ENCODE data around the gene GRAMD1B. TPM values are rescaled to one million over a fixed set of nuclear protein-coding genes. Genes with fewer than 3 reads are reported as not detected.

GRAMD1B gene
- total and polyA plus RNA-seq, 2 experiments from 2014 or later, result 9.0 to 20.4 TPM

DNA sequence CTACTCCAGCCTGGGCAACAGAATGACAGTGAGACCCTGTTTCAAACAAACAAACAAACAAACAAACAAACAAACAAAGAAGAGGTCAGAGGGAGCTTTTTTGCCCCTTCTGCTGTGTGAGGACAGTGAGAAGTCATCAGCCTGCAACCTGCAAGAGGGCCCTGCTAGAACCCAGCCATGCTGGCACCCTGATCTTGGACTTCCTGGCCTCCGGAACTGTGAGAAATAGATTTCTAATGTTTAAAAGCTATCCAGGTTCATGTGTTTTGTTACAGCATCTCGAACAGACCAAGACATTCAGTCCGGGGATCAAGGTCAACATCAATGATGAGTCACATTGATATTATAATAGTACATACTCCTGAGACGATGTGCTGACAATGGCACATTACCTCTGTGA lies 41.4 kb upstream of the GRAMD1B start:
- no peaks in the 10 kb centered on the region for H3K4me1 ChIP-seq (ENCODE audit: insufficient read depth)
- DNase-seq (ENCODE audit: low spot score), result no peak
- TF ChIP-seq EZH2phosphoT487 (IDR thresholded peaks at IDR 0.05; ENCODE audit: low read depth, severe bottlenecking, unreplicated experiment), result no peak
- TF ChIP-seq, protein P1, sequence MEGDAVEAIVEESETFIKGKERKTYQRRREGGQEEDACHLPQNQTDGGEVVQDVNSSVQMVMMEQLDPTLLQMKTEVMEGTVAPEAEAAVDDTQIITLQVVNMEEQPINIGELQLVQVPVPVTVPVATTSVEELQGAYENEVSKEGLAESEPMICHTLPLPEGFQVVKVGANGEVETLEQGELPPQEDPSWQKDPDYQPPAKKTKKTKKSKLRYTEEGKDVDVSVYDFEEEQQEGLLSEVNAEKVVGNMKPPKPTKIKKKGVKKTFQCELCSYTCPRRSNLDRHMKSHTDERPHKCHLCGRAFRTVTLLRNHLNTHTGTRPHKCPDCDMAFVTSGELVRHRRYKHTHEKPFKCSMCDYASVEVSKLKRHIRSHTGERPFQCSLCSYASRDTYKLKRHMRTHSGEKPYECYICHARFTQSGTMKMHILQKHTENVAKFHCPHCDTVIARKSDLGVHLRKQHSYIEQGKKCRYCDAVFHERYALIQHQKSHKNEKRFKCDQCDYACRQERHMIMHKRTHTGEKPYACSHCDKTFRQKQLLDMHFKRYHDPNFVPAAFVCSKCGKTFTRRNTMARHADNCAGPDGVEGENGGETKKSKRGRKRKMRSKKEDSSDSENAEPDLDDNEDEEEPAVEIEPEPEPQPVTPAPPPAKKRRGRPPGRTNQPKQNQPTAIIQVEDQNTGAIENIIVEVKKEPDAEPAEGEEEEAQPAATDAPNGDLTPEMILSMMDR (IDR thresholded peaks at IDR 0.05; ENCODE audit: poor library complexity), result no peak
- no peak for TF ChIP-seq EZH2 (IDR thresholded peaks at IDR 0.05; ENCODE audit: borderline replicate concordance)
- WGBS (ENCODE audit: low lambda C conversion rate, missing lambda C conversion rate), result 93% methylated on average over 4 of the region's 4 CpGs
- H4K20me1 ChIP-seq (ENCODE audit: insufficient read depth, poor library complexity, severe bottlenecking), result no peaks in the 10 kb centered on the region
- H3K9me2 ChIP-seq (replicated peaks; ENCODE audit: insufficient read depth), result no peaks in the 10 kb centered on the region
- no peaks in the 10 kb centered on the region for H3K9me3 ChIP-seq (ENCODE audit: low read depth)
- no peaks in the 10 kb centered on the region for H3K79me2 ChIP-seq
- H3K27me3 ChIP-seq, result no peaks in the 10 kb centered on the region
- no peak overlapping the region for H3K4me2 ChIP-seq
- H3K36me3 ChIP-seq (replicated peaks; ENCODE audit: insufficient read depth, low read depth), result no peaks in the 10 kb centered on the region
- H3K4me3 ChIP-seq, result no peak overlapping the region
- no peak overlapping the region for H2AFZ ChIP-seq
- H3K27ac ChIP-seq, result no peak overlapping the region

DNA sequence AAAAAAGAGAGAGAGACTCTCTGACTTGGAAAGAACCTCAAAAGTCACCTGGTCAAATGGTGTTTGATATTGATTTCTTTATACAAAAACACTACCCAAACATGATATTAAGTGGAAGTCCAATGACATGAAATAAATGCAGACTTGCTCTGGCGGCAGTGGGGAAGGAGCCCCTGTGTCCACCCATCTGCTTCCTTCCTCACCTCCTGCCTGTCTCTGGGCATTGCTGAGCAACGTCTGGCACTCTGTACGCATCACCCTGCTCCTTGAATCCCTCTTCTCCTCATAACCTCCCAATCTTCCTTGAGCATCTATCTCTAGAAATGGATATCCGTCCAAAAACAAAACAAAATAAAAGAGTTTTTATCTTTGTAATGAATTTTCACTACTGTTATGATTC lies 39.9 kb upstream of the GRAMD1B start:
- Histone ChIP-seq H3K9me3 (ENCODE audit: low read depth) (no peaks in the 10 kb centered on the region), H2AFZ (no peak overlapping the region), H3K79me2 (no peaks in the 10 kb centered on the region), H3K36me3 (replicated peaks; ENCODE audit: insufficient read depth, low read depth) (no peaks in the 10 kb centered on the region), H3K27ac (no peak overlapping the region), H3K4me3 (no peak overlapping the region), H3K4me2 (no peak overlapping the region), H3K27me3 (peaks cover 3% of the 10 kb centered on the region), H3K4me1 (ENCODE audit: insufficient read depth) (no peaks in the 10 kb centered on the region), H4K20me1 (ENCODE audit: insufficient read depth, poor library complexity, severe bottlenecking) (no peaks in the 10 kb centered on the region), H3K9me2 (replicated peaks; ENCODE audit: insufficient read depth) (no peaks in the 10 kb centered on the region)
- 83% methylated on average over 4 of the region's 4 CpGs for WGBS (ENCODE audit: low lambda C conversion rate, missing lambda C conversion rate)
- TF ChIP-seq, protein P1 (IDR thresholded peaks at IDR 0.05; ENCODE audit: poor library complexity), result no peak
- no peak for TF ChIP-seq EZH2 (IDR thresholded peaks at IDR 0.05; ENCODE audit: borderline replicate concordance)
- no peak for TF ChIP-seq EZH2phosphoT487 (IDR thresholded peaks at IDR 0.05; ENCODE audit: low read depth, severe bottlenecking, unreplicated experiment)
- no peak for DNase-seq (ENCODE audit: low spot score)

DNA sequence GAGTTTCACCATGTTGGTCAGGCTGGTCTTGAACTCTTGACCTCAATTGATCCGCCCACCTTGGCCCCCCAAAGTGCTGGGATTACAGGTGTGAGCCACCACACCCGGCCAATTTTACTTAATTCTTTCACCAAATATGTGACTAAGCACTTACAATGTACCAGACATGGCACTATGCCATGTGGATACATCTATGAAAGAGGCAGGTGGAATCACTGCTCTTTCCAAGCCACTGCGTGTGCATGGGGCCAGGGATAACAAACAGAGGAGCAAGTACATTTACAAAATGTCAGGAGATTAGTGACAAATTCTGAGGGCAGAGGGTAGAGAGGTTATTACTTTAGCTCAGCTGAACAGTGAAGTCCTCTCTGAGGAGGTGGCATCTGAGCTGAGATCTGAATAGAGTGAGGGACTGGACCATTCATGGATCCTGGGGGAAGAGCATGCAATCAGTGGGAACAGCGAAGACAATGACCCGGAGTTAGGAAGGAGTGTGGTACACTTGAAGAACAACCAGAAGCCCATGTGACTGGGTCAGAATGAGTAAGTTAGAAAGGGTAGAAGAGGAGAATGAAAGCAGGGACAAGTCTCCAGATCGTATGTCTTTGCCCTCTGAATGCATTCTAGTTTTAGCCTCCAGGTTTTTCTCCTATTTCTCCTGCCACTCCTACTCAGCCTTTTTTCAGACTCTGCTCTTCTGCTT lies 38.3 kb upstream of the GRAMD1B start:
- Histone ChIP-seq H3K9me3 (ENCODE audit: low read depth) (no peaks in the 10 kb centered on the region), H3K9me2 (replicated peaks; ENCODE audit: insufficient read depth) (no peaks in the 10 kb centered on the region), H3K79me2 (no peaks in the 10 kb centered on the region), H3K4me1 (ENCODE audit: insufficient read depth) (no peaks in the 10 kb centered on the region), H4K20me1 (ENCODE audit: insufficient read depth, poor library complexity, severe bottlenecking) (no peaks in the 10 kb centered on the region), H3K4me3 (no peak overlapping the region), H3K36me3 (replicated peaks; ENCODE audit: insufficient read depth, low read depth) (no peaks in the 10 kb centered on the region), H3K27me3 (peaks cover 3% of the 10 kb centered on the region), H3K4me2 (no peak overlapping the region), H3K27ac (no peak overlapping the region), H2AFZ (no peak overlapping the region)
- no peak for DNase-seq (ENCODE audit: low spot score)
- WGBS (ENCODE audit: low lambda C conversion rate, missing lambda C conversion rate), result 88% methylated on average over 6 of the region's 6 CpGs
- no peak for TF ChIP-seq EZH2 (IDR thresholded peaks at IDR 0.05; ENCODE audit: borderline replicate concordance)
- TF ChIP-seq, protein P1 (IDR thresholded peaks at IDR 0.05; ENCODE audit: poor library complexity), result no peak
- no peak for TF ChIP-seq EZH2phosphoT487 (IDR thresholded peaks at IDR 0.05; ENCODE audit: low read depth, severe bottlenecking, unreplicated experiment)
